ENCODE data around the gene HMGB4. TPM values are rescaled to one million over a fixed set of nuclear protein-coding genes. Genes with fewer than 3 reads are reported as not detected.

Gene HMGB4, protein sequence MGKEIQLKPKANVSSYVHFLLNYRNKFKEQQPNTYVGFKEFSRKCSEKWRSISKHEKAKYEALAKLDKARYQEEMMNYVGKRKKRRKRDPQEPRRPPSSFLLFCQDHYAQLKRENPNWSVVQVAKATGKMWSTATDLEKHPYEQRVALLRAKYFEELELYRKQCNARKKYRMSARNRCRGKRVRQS
- not detected for total RNA-seq

GRCh38 chr1:33863779-33864178 is at the start of gene HMGB4:
HMGB4 (plus strand) TSS chr1:33864079; CDS start chr1:33864192, 113 bp downstream.
- DNase-seq (ENCODE audit: low spot score): no peak

GRCh38 chr1:33814166-33814565 is 49.7 kb upstream of the HMGB4 start:
- no peak for DNase-seq (ENCODE audit: low spot score)

DNA sequence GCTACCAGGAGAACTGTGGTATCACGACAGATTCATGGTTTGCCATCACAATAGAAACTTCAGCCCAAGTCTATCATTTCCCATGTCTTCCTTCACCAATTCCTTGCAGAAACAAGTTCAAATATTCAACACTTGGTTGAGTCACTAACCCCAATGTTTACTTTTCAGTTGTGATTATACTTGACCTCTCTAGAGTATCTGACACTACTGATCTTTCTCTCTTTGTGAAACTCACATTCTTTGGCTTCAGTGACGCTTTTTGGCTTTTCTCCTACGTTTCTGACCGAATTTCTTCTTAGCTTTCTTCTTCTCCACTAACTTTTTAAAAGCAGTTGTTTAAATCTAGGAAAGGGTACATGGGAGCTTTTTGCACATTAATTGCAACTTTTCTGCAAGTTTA is 48.8 kb upstream of the HMGB4 start:
- DNase-seq (ENCODE audit: low spot score): no peak

- no peak for DNase-seq (ENCODE audit: low spot score)
These were observed 45.8 kb upstream of the HMGB4 start for GRCh38 chr1:33818071-33818470.

DNA sequence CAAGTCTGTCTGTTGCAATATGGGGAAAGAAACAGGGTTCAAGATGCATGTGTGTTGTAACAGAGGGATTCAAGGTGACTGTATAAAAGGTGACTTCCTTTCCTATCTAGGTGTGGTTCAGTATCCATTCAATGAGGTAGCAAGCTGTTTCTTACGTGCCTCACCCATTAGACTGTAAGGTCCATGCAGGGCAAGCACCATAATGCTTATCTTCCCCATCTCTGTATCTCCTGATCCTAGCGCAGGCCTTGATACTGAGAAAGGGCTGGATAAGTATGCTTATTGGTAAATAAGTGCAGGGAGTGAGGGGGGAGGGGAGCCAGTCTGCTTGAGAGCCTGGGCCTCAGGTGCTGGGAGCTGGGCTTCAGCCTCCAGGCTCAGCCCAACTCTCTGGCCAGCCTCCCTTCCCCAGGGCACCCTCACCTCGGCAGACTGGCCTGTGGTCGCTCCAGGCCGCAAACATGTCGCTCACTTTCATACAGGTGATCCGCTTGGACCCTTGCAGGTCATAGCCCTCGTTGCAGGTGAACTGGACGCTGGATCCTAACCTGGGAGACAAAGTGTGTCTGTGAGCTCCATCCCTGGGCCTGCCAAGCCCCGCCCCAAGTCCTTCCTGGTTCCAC is 44.5 kb upstream of the HMGB4 start:
- DNase-seq (ENCODE audit: low spot score): no peak

DNA sequence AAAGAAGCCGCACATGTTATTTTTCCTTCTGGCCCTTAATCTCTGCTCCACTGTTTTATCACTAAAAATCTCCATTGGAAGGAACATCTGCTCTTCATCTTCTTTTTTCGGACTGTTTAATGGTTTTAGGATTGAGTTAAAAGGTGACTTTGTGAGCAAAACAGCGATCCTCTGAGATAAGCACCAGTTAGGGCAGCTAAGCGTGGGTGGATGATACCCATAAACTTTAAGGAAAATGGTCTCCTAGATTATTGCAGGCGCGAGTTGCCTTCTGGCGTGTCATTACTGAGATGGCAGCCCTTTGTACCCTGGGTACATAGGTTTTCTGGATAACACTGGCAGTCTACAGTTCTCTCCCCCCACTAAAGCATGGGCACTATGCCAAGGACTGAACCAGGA is 44.0 kb upstream of the HMGB4 start:
- no peak for DNase-seq (ENCODE audit: low spot score)

GRCh38 chr1:33820804-33821203 is 43.1 kb upstream of the HMGB4 start:
- no peak for DNase-seq (ENCODE audit: low spot score)

DNA sequence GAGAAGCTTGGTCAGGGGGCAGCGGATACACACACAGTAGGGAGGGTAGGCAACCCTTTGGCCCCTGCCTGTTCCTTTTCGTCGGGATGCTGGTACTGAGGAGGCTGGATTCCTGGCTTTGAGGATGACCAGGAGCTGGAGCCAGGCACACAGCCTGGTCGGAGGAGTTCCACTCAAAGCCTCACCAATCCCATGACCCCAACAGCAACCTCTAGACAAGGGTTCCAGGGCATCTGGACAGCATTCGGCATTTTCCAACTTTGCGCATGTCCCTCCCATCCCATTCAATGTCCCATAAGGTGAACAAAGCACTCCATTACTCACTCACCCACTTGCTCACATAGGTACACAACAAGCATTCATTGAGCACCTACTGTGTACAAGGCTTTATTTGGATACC is 42.6 kb upstream of the HMGB4 start:
- no peak for DNase-seq (ENCODE audit: low spot score)

GRCh38 chr1:33822396-33822795 is 41.5 kb upstream of the HMGB4 start:
- no peak for DNase-seq (ENCODE audit: low spot score)

DNA sequence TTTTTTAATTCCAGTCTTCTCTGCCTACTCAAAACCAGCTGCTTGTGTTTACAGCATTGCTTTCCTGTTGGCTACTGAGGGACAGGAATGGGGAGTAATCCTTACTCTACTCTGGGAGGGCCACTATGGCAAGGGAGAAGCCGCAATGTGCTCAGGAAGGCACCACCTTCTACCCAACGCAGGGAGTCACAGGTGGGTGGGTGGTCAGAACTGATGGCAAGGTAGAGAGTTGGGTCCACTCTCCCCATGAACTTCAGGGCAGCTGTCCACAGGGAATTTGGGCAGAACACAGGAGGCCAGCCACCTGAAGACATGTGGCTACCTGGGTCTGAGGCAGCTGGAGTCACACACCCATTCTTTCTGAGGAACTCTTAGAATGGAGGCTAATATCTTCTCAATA is 40.5 kb upstream of the HMGB4 start:
- no peak for DNase-seq (ENCODE audit: low spot score)

- DNase-seq (ENCODE audit: low spot score): no peak
These were observed 40.0 kb upstream of the HMGB4 start for GRCh38 chr1:33823830-33824229.

GRCh38 chr1:33824321-33824720 is 39.6 kb upstream of the HMGB4 start:
- no peak for DNase-seq (ENCODE audit: low spot score)

DNA sequence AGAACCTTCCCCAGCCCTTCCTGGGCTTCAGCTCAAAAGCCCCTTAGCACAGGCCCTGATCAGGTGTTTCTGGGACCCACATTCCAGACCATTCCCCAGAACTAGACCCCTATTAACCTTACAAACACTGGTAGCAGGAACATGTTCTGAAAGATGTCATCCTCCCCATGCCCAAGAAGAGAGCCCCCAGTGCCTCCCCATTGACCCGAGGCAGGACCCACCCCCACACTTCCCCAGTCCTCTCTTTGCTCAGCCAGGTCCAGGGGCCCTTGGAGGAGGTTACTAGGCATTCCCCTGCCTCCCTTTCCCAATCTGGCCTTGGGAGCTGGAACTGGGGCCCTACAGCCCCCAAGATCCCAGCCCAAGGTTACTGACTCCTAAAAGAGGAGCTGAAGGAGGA is 38.9 kb upstream of the HMGB4 start:
- no peak for DNase-seq (ENCODE audit: low spot score)

- no peak for DNase-seq (ENCODE audit: low spot score)
These were observed 38.4 kb upstream of the HMGB4 start for GRCh38 chr1:33825506-33825905.

- no peak for DNase-seq (ENCODE audit: low spot score)
These were observed 37.6 kb upstream of the HMGB4 start for GRCh38 chr1:33826311-33826710.

DNA sequence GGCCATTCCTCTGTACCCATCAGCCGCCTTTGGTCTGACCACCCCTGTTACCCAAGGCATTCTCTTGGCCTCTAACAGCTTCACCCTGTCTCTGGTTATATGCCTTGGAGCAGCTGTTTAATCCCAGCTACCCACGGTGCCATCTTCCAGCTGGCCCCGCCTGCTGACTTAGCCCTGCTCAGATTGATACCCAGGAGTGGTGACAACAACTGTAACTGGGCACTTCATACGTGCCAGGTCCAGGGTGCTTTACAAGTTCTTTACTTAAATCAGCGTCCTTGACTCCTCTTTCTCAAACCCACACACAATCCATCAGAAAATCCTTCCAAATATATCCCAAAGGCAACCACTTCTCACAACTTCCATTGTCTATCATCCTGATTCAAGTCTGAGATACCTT is 37.2 kb upstream of the HMGB4 start:
- DNase-seq (ENCODE audit: low spot score): no peak

GRCh38 chr1:33828059-33828458 is 35.8 kb upstream of the HMGB4 start:
- DNase-seq (ENCODE audit: low spot score): no peak

DNA sequence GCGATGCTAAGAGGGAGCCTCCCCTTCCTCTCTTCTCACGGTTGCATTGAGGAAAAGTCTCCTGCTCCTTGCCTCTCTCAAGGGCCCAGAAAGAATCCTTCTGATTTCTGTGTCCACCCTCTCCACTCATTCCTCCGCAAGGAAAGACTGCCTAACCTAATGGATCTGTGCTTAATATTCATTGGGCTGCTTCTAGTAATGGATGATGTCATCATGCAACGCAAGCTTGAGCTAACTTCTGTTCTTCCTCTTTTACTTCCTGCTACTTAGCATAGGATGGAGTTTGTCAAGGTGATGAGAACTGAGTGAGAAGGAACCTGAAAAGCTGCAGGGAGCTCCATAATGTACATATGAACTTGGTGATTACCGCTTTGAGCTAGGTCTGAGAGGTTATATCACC is 35.2 kb upstream of the HMGB4 start:
- no peak for DNase-seq (ENCODE audit: low spot score)

GRCh38 chr1:33836911-33837310 is 27.0 kb upstream of the HMGB4 start:
- DNase-seq (ENCODE audit: low spot score): no peak

- DNase-seq (ENCODE audit: low spot score): no peak
These were observed 26.2 kb upstream of the HMGB4 start for GRCh38 chr1:33837635-33838034.

- no peak for DNase-seq (ENCODE audit: low spot score)
These were observed 22.4 kb upstream of the HMGB4 start for GRCh38 chr1:33841494-33841893.

DNA sequence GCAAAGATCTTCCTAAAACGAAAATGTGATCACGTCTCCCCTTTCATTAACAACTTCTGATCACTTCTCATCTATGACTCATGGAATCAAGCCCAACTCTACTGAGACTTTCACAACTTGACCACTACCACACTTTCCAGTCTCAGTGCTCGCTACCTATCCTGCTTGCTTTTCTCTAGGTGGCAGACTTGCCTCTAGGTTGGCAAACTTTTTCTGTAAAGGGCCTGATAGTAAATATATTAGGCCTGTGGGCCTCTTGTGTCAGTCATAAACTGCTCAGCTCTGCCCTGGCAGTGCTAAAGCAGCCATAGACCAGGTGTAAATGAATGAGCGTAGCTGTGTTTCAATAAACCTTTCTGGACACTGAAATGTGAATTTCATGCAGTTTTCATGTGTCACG is 21.5 kb upstream of the HMGB4 start:
- no peak for DNase-seq (ENCODE audit: low spot score)

DNA sequence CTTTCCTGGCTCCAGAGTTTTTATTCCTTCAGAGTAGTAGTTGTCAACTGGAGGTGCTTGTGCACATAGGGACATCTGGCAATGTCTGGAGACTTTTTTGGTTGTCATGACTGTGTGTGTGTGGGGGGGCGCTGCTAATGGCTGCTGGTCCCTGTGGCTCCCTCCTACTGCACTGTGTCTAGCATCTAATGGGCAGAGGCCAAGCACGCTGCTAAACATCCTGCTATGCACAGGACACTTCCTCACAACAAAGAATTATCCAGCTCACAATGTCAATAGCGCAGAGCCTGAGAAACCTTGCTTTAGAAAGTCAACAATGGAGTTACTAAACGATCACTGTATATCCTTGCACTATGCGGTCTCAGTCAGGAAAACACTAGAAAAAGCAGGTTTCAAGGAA is 19.7 kb upstream of the HMGB4 start:
- DNase-seq (ENCODE audit: low spot score): no peak

DNA sequence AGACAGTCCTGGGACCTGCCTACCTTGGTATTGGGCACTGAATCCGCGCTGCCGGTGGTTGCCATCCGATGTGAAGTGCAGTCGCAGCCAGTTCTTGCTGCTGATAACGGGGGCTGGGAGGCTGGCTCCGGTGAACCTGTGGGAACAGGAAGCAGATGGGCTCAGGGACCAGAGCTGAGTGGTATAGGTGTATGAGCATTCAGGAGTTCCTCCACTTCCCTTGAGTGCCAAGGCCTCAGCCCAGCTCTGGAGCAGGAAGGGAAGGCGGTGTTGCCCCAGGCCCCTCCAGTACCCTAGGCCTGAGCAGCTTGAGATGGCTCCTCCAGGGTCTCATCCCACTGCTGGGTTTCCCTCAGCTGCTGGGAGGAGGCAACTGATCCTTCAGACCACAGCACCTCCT is 17.0 kb upstream of the HMGB4 start:
- DNase-seq (ENCODE audit: low spot score): no peak
